HG03108 (cell line): Measurements from ENCODE around the gene TRPM5.

Experiments
- ATAC-seq: cut with Tn5 transposase; IDR thresholded peaks from one replicate; pipeline ENCODE4 v1.9.1; 2021; ENCODE audit warnings: moderate library complexity; ENCODE audit not compliant: unreplicated experiment

The TRPM5 gene

GRCh38 chr11:2441171-2441570 is 3.1 kb downstream of the TRPM5 start:
- no peak for ATAC-seq

- ATAC-seq = no peak
Observed at GRCh38 chr11:2440646-2441045, 3.7 kb downstream of the TRPM5 start.

GRCh38 chr11:2439820-2440219 is 4.5 kb downstream of the TRPM5 start:
- ATAC-seq = no peak

- no peak for ATAC-seq
Observed at GRCh38 chr11:2437516-2437915, 6.8 kb downstream of the TRPM5 start.

GRCh38 chr11:2436521-2437031 is 7.7 kb downstream of the TRPM5 start:
- ATAC-seq = no peak

GRCh38 chr11:2436013-2436520 is 8.2 kb downstream of the TRPM5 start:
- no peak for ATAC-seq

GRCh38 chr11:2435288-2436012 is 8.9 kb downstream of the TRPM5 start:
- no peak for ATAC-seq

GRCh38 chr11:2434506-2435255 is 9.6 kb downstream of the TRPM5 start:
- no peak for ATAC-seq

- no peak for ATAC-seq
Observed at GRCh38 chr11:2434008-2434407, 10.3 kb downstream of the TRPM5 start.

- no peak for ATAC-seq
Observed at GRCh38 chr11:2433106-2433925, 11.0 kb downstream of the TRPM5 start.

GRCh38 chr11:2432628-2433071 is 11.7 kb downstream of the TRPM5 start:
- no peak for ATAC-seq

GRCh38 chr11:2432171-2432621 is 12.1 kb downstream of the TRPM5 start:
- no peak for ATAC-seq

GRCh38 chr11:2431395-2431794 is 12.9 kb downstream of the TRPM5 start:
- no peak for ATAC-seq

GRCh38 chr11:2428322-2428795 is 16.0 kb downstream of the TRPM5 start:
- no peak for ATAC-seq

- ATAC-seq = no peak
Observed at GRCh38 chr11:2427721-2428321, 16.5 kb downstream of the TRPM5 start.

GRCh38 chr11:2426826-2427521 is 17.3 kb downstream of the TRPM5 start:
- no peak for ATAC-seq

GRCh38 chr11:2426221-2426620 is 18.1 kb downstream of the TRPM5 start:
- no peak for ATAC-seq

GRCh38 chr11:2425506-2425905 is 18.8 kb downstream of the TRPM5 start:
- no peak for ATAC-seq

GRCh38 chr11:2424811-2425495 is 19.4 kb downstream of the TRPM5 start:
- no peak for ATAC-seq
